Endothelial cell of umbilical vein (primary cell): ENCODE results near the gene THAP11. TPM values are rescaled to one million over a fixed set of nuclear protein-coding genes. Genes with fewer than 3 reads are reported as not detected.

Experiments
- BruUV-seq: library from RNA; stranded (reverse); fragments of 400-500 nt; replicated peaks from 2 replicates; lab custom pipeline; 2021; lab: Mats Ljungman, UMichigan
- CTCF ChIA-PET: fragments of 300-600, 350-600 bp; sonication (Branson Sonifier 250); formaldehyde crosslinking; loops from one replicate; lab custom pipeline; 2021; ENCODE audit warnings: antibody characterized with exemption, inconsistent platforms; lab: Charles Lee
- POLR2A ChIA-PET: fragments of 300-600, 350-600 bp; sonication (Branson Sonifier 250); formaldehyde crosslinking; loops from one replicate; lab custom pipeline; 2021; ENCODE audit warnings: antibody characterized with exemption, inconsistent platforms; lab: Charles Lee
- DNase-seq: peaks from one replicate; pipeline ENCODE4 v3.0.0-alpha.2; 2011; ENCODE audit warnings: low read depth, low spot score
- FAIRE-seq: peaks from 2 replicates; lab custom pipeline; 2011; peaks lifted over from hg19 to GRCh38; lab: Jason Lieb, UNC
- H2AFZ ChIP-seq: 2 replicates; pipeline ENCODE4 v1.6.0; 2012; ENCODE audit warnings: low read depth, low read length, control low read depth, inconsistent platforms
- H3K27ac ChIP-seq: 2 replicates; pipeline ENCODE4 v1.5.1; 2011; ENCODE audit warnings: low read depth, mild to moderate bottlenecking, control low read depth, low read length, moderate library complexity; ENCODE audit not compliant: insufficient read depth
- H3K27me3 ChIP-seq, 2 experiments: 2 replicates each; pipeline versions ENCODE4 v1.6.0 to v1.6.1; 2011; ENCODE audit warnings: low read length in 2 of 2, mixed read lengths in 1 of 2; ENCODE audit not compliant: control insufficient read depth in 2 of 2, insufficient read depth in 2 of 2
- H3K36me3 ChIP-seq, 2 experiments: 2 replicates in 1 of 2; 3 replicates in 1 of 2; pipeline ENCODE4 v1.5.1; 2011; ENCODE audit warnings: low read length in 2 of 2, mild to moderate bottlenecking in 1 of 2, moderate library complexity in 1 of 2; ENCODE audit not compliant: control insufficient read depth in 2 of 2, insufficient read depth in 2 of 2; ENCODE audit errors: extremely low read depth in 1 of 2
- H3K4me1 ChIP-seq: 3 replicates; pipeline ENCODE4 v1.5.1; 2011; ENCODE audit warnings: mild to moderate bottlenecking, low read length; ENCODE audit not compliant: control insufficient read depth, insufficient read depth; ENCODE audit errors: extremely low read depth
- H3K4me2 ChIP-seq: 2 replicates; pipeline ENCODE4 v1.6.1; 2011; ENCODE audit warnings: low read length, control low read depth, mixed read lengths; ENCODE audit not compliant: insufficient read depth
- H3K4me3 ChIP-seq, 3 experiments: fragments of 200-600 bp in 1 of 3; sonication (generic), shearing (Covaris generic) in 1 of 3; replicated peaks in 1 of 3; 2 replicates each; pipeline ENCODE4 v1.5.1; 2011 to 2016; ENCODE audit warnings: control low read depth in 3 of 3, low read length in 3 of 3, mild to moderate bottlenecking in 2 of 3, inconsistent platforms in 1 of 3, low read depth in 1 of 3, moderate library complexity in 1 of 3; ENCODE audit not compliant: insufficient read depth in 1 of 3
- H3K79me2 ChIP-seq: 2 replicates; pipeline ENCODE4 v1.6.0; 2012; ENCODE audit warnings: low read length, inconsistent platforms; ENCODE audit not compliant: control insufficient read depth, insufficient read depth
- H3K9ac ChIP-seq: replicated peaks from 2 replicates; pipeline ENCODE3; 2011; ENCODE audit warnings: low read length, control low read depth; ENCODE audit not compliant: insufficient read depth; ENCODE audit errors: extremely low read depth
- H3K9me1 ChIP-seq: replicated peaks from 3 replicates; pipeline ENCODE4 v1.6.0; 2011; ENCODE audit warnings: mild to moderate bottlenecking, low read length; ENCODE audit not compliant: control insufficient read depth, insufficient read depth; ENCODE audit errors: extremely low read depth
- H3K9me3 ChIP-seq: replicated peaks from 2 replicates; pipeline ENCODE4 v1.5.1; 2012; ENCODE audit warnings: low read length, inconsistent platforms; ENCODE audit not compliant: control insufficient read depth, insufficient read depth
- H4K20me1 ChIP-seq: replicated peaks from 2 replicates; pipeline ENCODE3; 2011; ENCODE audit warnings: mild to moderate bottlenecking, low read length; ENCODE audit not compliant: control insufficient read depth, insufficient read depth; ENCODE audit errors: extremely low read depth
- FOS ChIP-seq: IDR thresholded peaks from 2 replicates; pipeline ENCODE4 v1.6.1; 2011; ENCODE audit warnings: mild to moderate bottlenecking, low read length, moderate library complexity, borderline replicate concordance; ENCODE audit not compliant: insufficient read depth
- MYC ChIP-seq: IDR thresholded peaks from one replicate; pipeline ENCODE4 v1.6.1; 2011; ENCODE audit warnings: mild to moderate bottlenecking, low read depth, low read length
- POLR2A ChIP-seq: IDR thresholded peaks from 2 replicates; pipeline ENCODE4 v1.6.1; 2012; ENCODE audit warnings: low read depth, mild to moderate bottlenecking, control low read depth, low read length
- POLR2AphosphoS5 ChIP-seq: IDR thresholded peaks from 2 replicates; pipeline ENCODE4 v1.6.1; 2012; ENCODE audit warnings: low read depth, mild to moderate bottlenecking, control low read depth, low read length, moderate library complexity; ENCODE audit not compliant: insufficient read depth
- dilution Hi-C: fragments of 300-500 bp; cut with MboI; formaldehyde crosslinking; loops from one replicate; pipeline ENCODE4 v1.15.0; 2019; ENCODE audit warnings: low sequenced_read_pairs; ENCODE audit not compliant: extremely low pct_ligation_motif_present
- intact Hi-C: fragments of 100-400 bp; cut with micrococcal nuclease; formaldehyde crosslinking; loops from one replicate; pipeline ENCODE4 v1.10.0; 2022
- polyA plus RNA-seq, 4 experiments: library from polyadenylated mRNA; depleted of rRNA in 3 of 4; stranded (reverse) in 3 of 4; unstranded in 1 of 4; fragments of >200 nt; gene quantifications; 2 replicates each; pipeline versions ENCODE4 v1.2.1 to v1.2.3, GENCODE V29; 2011 to 2012; ENCODE audit warnings: missing spikeins in 1 of 4
- total RNA-seq: library from RNA; stranded (reverse); gene quantifications from 2 replicates; pipeline ENCODE4 v1.2.3, GENCODE V29; 2021

Gene THAP11
- total and polyA plus RNA-seq, 2 donors (not counting 3 experiments of a cell fraction or from before 2014, with no cell fraction given), result 24.0 to 25.9 TPM

DNA sequence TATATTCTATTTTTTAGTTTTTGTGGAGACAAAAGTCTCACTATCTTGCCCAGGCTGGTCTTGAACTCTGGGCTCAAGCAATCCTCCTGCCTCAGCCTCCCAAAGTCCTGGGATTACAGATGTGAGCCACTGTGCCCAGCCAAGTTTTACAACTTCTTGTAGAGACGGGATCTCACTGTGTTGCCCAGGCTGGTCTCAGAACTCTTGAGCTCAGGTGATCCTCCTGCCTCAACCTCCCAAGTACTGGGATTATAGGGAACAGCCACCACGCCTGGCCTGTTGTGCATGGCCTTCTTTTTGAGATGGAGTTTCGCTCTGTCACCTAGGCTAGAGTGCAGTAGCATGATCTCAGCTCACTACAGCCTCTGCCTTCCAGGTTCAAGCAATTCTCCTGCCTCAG lies 11.6 kb downstream of the THAP11 start:
- Histone ChIP-seq H3K79me2 (peaks cover 91% of the 10 kb centered on the region), H3K4me3 (no peak overlapping the region), H3K9ac (no peak overlapping the region), H3K9me1 (no peaks in the 10 kb centered on the region), H3K36me3 (peaks cover 0 to 3% of the 10 kb centered on the region in 2 experiments), H2AFZ (no peak overlapping the region), H3K4me2 (no peak overlapping the region), H3K27ac (no peak overlapping the region), H3K4me1 (peaks cover 9% of the 10 kb centered on the region), H4K20me1 (no peaks in the 10 kb centered on the region), H3K27me3 (no peaks in the 10 kb centered on the region), H3K9me3 (no peaks in the 10 kb centered on the region)
- dilution Hi-C loops (no loop called here), intact Hi-C loops (no loop called here)
- ChIA-PET POLR2A (no interaction called here), CTCF (interaction anchor here (1.1 kb wide), 1 partner anchor 181 kb away, joined by 4 read pairs; no protein-coding TSS in a partner anchor)
- BruUV-seq, result no TSS peak
- DNase-seq (no peak), FAIRE-seq (no peak)
- TF ChIP-seq FOS (no peak), POLR2AphosphoS5 (no peak), POLR2A (no peak)

DNA sequence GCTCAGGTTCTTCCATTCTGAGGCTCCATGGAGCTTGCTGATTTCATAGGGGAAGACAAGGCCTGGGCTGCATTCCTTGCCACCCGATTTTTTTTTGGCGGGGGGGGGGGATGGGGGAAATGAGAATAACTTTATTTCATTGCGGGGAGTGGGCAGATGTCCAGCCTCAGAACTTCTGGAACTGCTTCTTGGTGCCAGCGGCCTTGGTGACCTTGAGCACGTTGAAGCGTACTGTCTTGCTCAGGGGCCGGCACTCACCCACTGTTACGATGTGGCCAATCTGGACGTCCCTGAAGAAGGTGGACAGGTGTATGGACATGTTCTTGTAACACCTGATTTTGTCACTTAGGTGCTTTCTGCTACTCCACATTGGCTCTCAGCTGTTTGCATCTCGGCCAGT lies 13.7 kb downstream of the THAP11 start:
- POLR2A ChIA-PET, result interaction anchor here (0.5 kb wide), 1 partner anchor 343 kb away, joined by 3 read pairs; no protein-coding TSS in a partner anchor

More for the DNA sequence above, 13.7 kb downstream of the THAP11 start:
- dilution Hi-C loops, result no loop called here
- FAIRE-seq (no peak), DNase-seq (no peak)
- no peaks in the 10 kb centered on the region for H3K27me3 ChIP-seq
- H3K9ac ChIP-seq, result no peak overlapping the region
- no peak overlapping the region for H3K4me3 ChIP-seq
- no peaks in the 10 kb centered on the region for H3K9me1 ChIP-seq
- no peak overlapping the region for H2AFZ ChIP-seq
- BruUV-seq, result no TSS peak
- H3K4me1 ChIP-seq, result peaks cover 9% of the 10 kb centered on the region
- intact Hi-C loops, result no loop called here
- peaks cover 0 to 6% of the 10 kb centered on the region in 2 experiments for H3K36me3 ChIP-seq
- H4K20me1 ChIP-seq, result no peaks in the 10 kb centered on the region
- no peak for TF ChIP-seq MYC
- H3K27ac ChIP-seq, result no peak overlapping the region
- CTCF ChIA-PET, result interaction anchor here (0.6 to 3.3 kb wide), 7 partner anchors 12 to 185 kb away, joined by 3 to 12 read pairs (median 3); no protein-coding TSS in a partner anchor
- H3K4me2 ChIP-seq, result no peak overlapping the region
- no peaks in the 10 kb centered on the region for H3K9me3 ChIP-seq
- peaks cover 92% of the 10 kb centered on the region for H3K79me2 ChIP-seq
